Calu3 (cell line): ENCODE data around the gene TSEN15. TPM values are rescaled to one million over a fixed set of nuclear protein-coding genes. Genes with fewer than 3 reads are reported as not detected.

Source experiments
- BruUV-seq: library from RNA; stranded (reverse); fragments of 400-500 nt; replicated peaks from 2 replicates; lab custom pipeline; 2021; lab: Mats Ljungman, UMichigan
- CTCF ChIA-PET: fragments of 300-600 bp; sonication (Branson Sonifier 250); formaldehyde crosslinking; loops from one replicate; lab custom pipeline; 2022; ENCODE audit warnings: antibody characterized with exemption; lab: Charles Lee
- DNase-seq: peaks from one replicate; pipeline ENCODE4 v3.0.0; 2022
- H3K27ac Mint-ChIP-seq: one replicate; pipeline ENCODE4 v1.8.0; 2022; ENCODE audit warnings: mixed read lengths; ENCODE audit not compliant: unreplicated experiment
- H3K27me3 Mint-ChIP-seq: one replicate; pipeline ENCODE4 v1.8.0; 2022; ENCODE audit warnings: mixed read lengths; ENCODE audit not compliant: unreplicated experiment
- H3K36me3 Mint-ChIP-seq: one replicate; pipeline ENCODE4 v1.8.0; 2022; ENCODE audit warnings: mild to moderate bottlenecking, moderate library complexity, mixed read lengths; ENCODE audit not compliant: insufficient read depth, unreplicated experiment
- H3K4me1 Mint-ChIP-seq: one replicate; pipeline ENCODE4 v1.8.0; 2022; ENCODE audit warnings: mild to moderate bottlenecking, low read depth, mixed read lengths; ENCODE audit not compliant: unreplicated experiment
- H3K4me3 Mint-ChIP-seq: one replicate; pipeline ENCODE4 v1.8.0; 2022; ENCODE audit warnings: mild to moderate bottlenecking, low read depth, moderate library complexity, mixed read lengths; ENCODE audit not compliant: unreplicated experiment
- H3K9me3 Mint-ChIP-seq: one replicate; pipeline ENCODE4 v1.8.0; 2022; ENCODE audit warnings: low read depth, mixed read lengths; ENCODE audit not compliant: unreplicated experiment
- CTCF ChIP-seq: fragments of 200-600 bp; IDR thresholded peaks from one replicate; pipeline ENCODE4 v1.8.0; 2022; ENCODE audit warnings: antibody characterized with exemption; ENCODE audit not compliant: unreplicated experiment
- intact Hi-C: fragments of 100-400 bp; cut with micrococcal nuclease; formaldehyde crosslinking; loops from one replicate; pipeline ENCODE4 v1.10.0; 2022; ENCODE audit not compliant: unreplicated experiment
- total RNA-seq: library from RNA; stranded (reverse); gene quantifications from 2 replicates; pipeline ENCODE4 v1.2.3, GENCODE V29; 2022

TSEN15 gene
- total RNA-seq, 1 experiment from 2014 or later = 62.6 TPM

GRCh38 chr1:184060316-184060715 is 8.8 kb downstream of the TSEN15 start:
- CTCF ChIA-PET = no interaction called here
- H3K4me1 Mint-ChIP-seq = peaks cover 20% of the 10 kb centered on the region
- no peaks in the 10 kb centered on the region for H3K27me3 Mint-ChIP-seq
- BruUV-seq = no TSS peak
- intact Hi-C loops = no loop called here
- no peak for TF ChIP-seq CTCF
- peaks cover 14% of the 10 kb centered on the region for H3K36me3 Mint-ChIP-seq
- DNase-seq = no peak
- no peaks in the 10 kb centered on the region for H3K9me3 Mint-ChIP-seq
- H3K4me3 Mint-ChIP-seq = no peak overlapping the region
- no peak overlapping the region for H3K27ac Mint-ChIP-seq

GRCh38 chr1:184061396-184062003 is 10.0 kb downstream of the TSEN15 start:
- peaks cover 16% of the 10 kb centered on the region for H3K4me1 Mint-ChIP-seq
- DNase-seq = no peak
- no peak overlapping the region for H3K27ac Mint-ChIP-seq

DNA sequence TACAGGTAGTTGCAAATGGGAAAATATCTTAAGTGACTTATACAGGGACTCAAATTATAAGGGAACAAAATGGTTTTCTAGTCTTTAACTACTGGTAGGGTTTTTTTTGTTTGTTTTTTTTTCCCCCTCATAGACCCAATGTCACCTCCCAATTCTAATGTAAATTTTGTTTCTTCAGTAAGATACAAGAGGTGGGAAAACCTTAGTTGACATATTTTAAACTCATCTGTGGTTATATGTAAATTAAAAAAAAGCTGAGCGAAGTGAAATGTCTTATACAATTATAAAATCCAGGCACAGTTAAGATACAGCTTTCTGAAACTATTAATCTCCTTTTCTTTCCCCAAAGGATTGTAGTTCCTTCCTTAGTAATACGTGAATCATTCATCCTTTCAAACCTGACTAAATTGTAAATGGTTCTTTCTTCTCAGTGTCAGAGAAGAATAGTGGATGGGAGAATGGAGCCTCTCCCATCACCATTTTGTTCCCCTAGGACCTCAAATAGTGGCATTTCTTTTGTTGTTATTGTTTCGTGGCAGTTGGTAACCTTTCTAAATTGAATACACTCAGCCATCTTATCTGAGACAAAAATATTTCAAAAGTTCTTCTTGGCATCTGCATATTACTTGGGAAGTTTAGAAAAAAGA is 11.2 kb downstream of the TSEN15 start:
- no peaks in the 10 kb centered on the region for H3K9me3 Mint-ChIP-seq
- H3K4me3 Mint-ChIP-seq = no peak overlapping the region
- intact Hi-C loops = no loop called here
- peaks cover 6% of the 10 kb centered on the region for H3K4me1 Mint-ChIP-seq
- no peak for TF ChIP-seq CTCF
- CTCF ChIA-PET = no interaction called here
- no peak for DNase-seq
- no peaks in the 10 kb centered on the region for H3K27me3 Mint-ChIP-seq
- no peak overlapping the region for H3K27ac Mint-ChIP-seq
- no TSS peak for BruUV-seq
- peaks cover 8% of the 10 kb centered on the region for H3K36me3 Mint-ChIP-seq

More at GRCh38 chr1:184061396-184062003, 10.0 kb downstream of the TSEN15 start:
- intact Hi-C loops = no loop called here
- no peak for TF ChIP-seq CTCF
- Mint-ChIP-seq H3K9me3 (no peaks in the 10 kb centered on the region), H3K36me3 (peaks cover 12% of the 10 kb centered on the region), H3K4me3 (no peak overlapping the region), H3K27me3 (no peaks in the 10 kb centered on the region)
- CTCF ChIA-PET = no interaction called here
- no TSS peak for BruUV-seq

- Mint-ChIP-seq H3K36me3 (no peaks in the 10 kb centered on the region), H3K27ac (no peak overlapping the region), H3K4me3 (no peak overlapping the region), H3K9me3 (no peaks in the 10 kb centered on the region), H3K27me3 (no peaks in the 10 kb centered on the region), H3K4me1 (peaks cover 6% of the 10 kb centered on the region)
- CTCF ChIA-PET = no interaction called here
- BruUV-seq = no TSS peak
- DNase-seq = no peak
- TF ChIP-seq CTCF = no peak
- intact Hi-C loops = no loop called here
Measured at GRCh38 chr1:184065559-184065958, 14.0 kb downstream of the TSEN15 start.
